GM13976 (cell line): ENCODE data around the gene PDCL2.
A peak's percentile ranks its signal among the peaks of the same experiment; 100 is the strongest.

Source experiments
- DNase-seq: peaks from one replicate; pipeline ENCODE4 v3.0.0; 2012; ENCODE audit warnings: low spot score
- CTCF ChIP-seq: IDR thresholded peaks from 2 replicates; pipeline ENCODE4 v1.5.1; 2012; ENCODE audit warnings: borderline replicate concordance, mild to moderate bottlenecking; ENCODE audit not compliant: insufficient read depth; ENCODE audit errors: extremely low read depth, missing control alignments, control extremely low read depth
- in situ Hi-C: fragments of 300-500 bp; cut with MboI; formaldehyde crosslinking; loops from one replicate; pipeline ENCODE4 v1.12.0; 2022; ENCODE audit warnings: low sequenced_read_pairs, mixed read lengths, inconsistent platforms; ENCODE audit not compliant: unreplicated experiment

PDCL2 gene

GRCh38 chr4:55528491-55528890 lies 63.6 kb downstream of the PDCL2 start:
- in situ Hi-C loops: no loop called here
- DNase-seq: no peak
- no peak for TF ChIP-seq CTCF

- DNase-seq: no peak
- TF ChIP-seq CTCF: no peak
- in situ Hi-C loops: no loop called here
Observed at GRCh38 chr4:55524844-55525571, 67.0 kb downstream of the PDCL2 start.

- no peak for TF ChIP-seq CTCF
Observed at GRCh38 chr4:55518442-55518841, 73.6 kb downstream of the PDCL2 start.

GRCh38 chr4:55517526-55518229 lies 74.4 kb downstream of the PDCL2 start:
- in situ Hi-C loops: no loop called here
- peak; percentile 23 for DNase-seq
- TF ChIP-seq CTCF: no peak

More at GRCh38 chr4:55518442-55518841, 73.6 kb downstream of the PDCL2 start:
- in situ Hi-C loops: no loop called here
- DNase-seq: no peak

- in situ Hi-C loops: no loop called here
- DNase-seq: no peak
- TF ChIP-seq CTCF: no peak
Observed at GRCh38 chr4:55512922-55513571, 79.0 kb downstream of the PDCL2 start.

GRCh38 chr4:55512077-55512476 lies 80.0 kb downstream of the PDCL2 start:
- in situ Hi-C loops: no loop called here
- no peak for DNase-seq
- TF ChIP-seq CTCF: no peak
